Fibroblast of skin of abdomen (primary cell): ENCODE data around the gene EIF4ENIF1. TPM values are rescaled to one million over a fixed set of nuclear protein-coding genes. Genes with fewer than 3 reads are reported as not detected.
"Not testable (repeated sequence)": the region's sequence is repeated elsewhere in the genome, so short reads cannot be mapped to it uniquely, and the experiment has no call there.

ENCODE experiments used
- DNase-seq: peaks from one replicate; pipeline ENCODE4 v3.0.0-alpha.2; 2013
- polyA plus RNA-seq, 2 experiments: library from polyadenylated mRNA; unstranded; fragments of 120-200 nt; gene quantifications; one replicate each; pipeline ENCODE4 v1.2.1, GENCODE V29; 2013; ENCODE audit not compliant: insufficient read length in 2 of 2

The EIF4ENIF1 gene
- 20.8 TPM for polyA plus RNA-seq (2013, experiment 1 of 2; ENCODE audit: insufficient read length)
- polyA plus RNA-seq (2013, experiment 2 of 2; ENCODE audit: insufficient read length) = 19.2 TPM

- DNase-seq = peak; percentile 89
These were observed at the start of gene EIF4ENIF1 for GRCh38 chr22:31489632-31490495. Gene EIF4ENIF1, minus strand, starts transcription at chr22:31489842. Its CDS starts 1,124 bp downstream, at chr22:31488718.

GRCh38 chr22:31538815-31539214, 49.2 kb upstream of the EIF4ENIF1 start:
- no peak for DNase-seq

- no peak for DNase-seq
These were observed 47.4 kb upstream of the EIF4ENIF1 start for GRCh38 chr22:31537019-31537535.

GRCh38 chr22:31533374-31533773, 43.7 kb upstream of the EIF4ENIF1 start:
- DNase-seq = no peak

- DNase-seq = peak; percentile 6
These were observed 42.4 kb upstream of the EIF4ENIF1 start for GRCh38 chr22:31532060-31532459.

- DNase-seq = peak; percentile 54
These were observed 41.2 kb upstream of the EIF4ENIF1 start for GRCh38 chr22:31530823-31531195.

- no peak for DNase-seq
These were observed 36.6 kb upstream of the EIF4ENIF1 start for GRCh38 chr22:31526270-31526669.

GRCh38 chr22:31524132-31524531, 34.5 kb upstream of the EIF4ENIF1 start:
- not testable (repeated sequence) for DNase-seq

GRCh38 chr22:31520051-31520450, 30.4 kb upstream of the EIF4ENIF1 start:
- no peak for DNase-seq

- DNase-seq = no peak
These were observed 19.6 kb upstream of the EIF4ENIF1 start for GRCh38 chr22:31509061-31509762.

GRCh38 chr22:31508536-31508935, 18.9 kb upstream of the EIF4ENIF1 start:
- DNase-seq = no peak

- not testable (repeated sequence) for DNase-seq
These were observed 17.9 kb upstream of the EIF4ENIF1 start for GRCh38 chr22:31507517-31507916.

GRCh38 chr22:31504282-31504681, 14.6 kb upstream of the EIF4ENIF1 start:
- peak; percentile 34 for DNase-seq

GRCh38 chr22:31503211-31503964, 13.7 kb upstream of the EIF4ENIF1 start:
- no peak for DNase-seq

GRCh38 chr22:31501738-31502137, 12.1 kb upstream of the EIF4ENIF1 start:
- no peak for DNase-seq

- DNase-seq = no peak
These were observed 7.7 kb upstream of the EIF4ENIF1 start for GRCh38 chr22:31497148-31497938.

- peak; percentile 10 for DNase-seq
These were observed 7.1 kb upstream of the EIF4ENIF1 start for GRCh38 chr22:31496735-31497146.

- peak; percentile 88 for DNase-seq
These were observed 6.5 kb upstream of the EIF4ENIF1 start, which contains the start of gene SFI1 for GRCh38 chr22:31496007-31496734. Gene SFI1, plus strand, starts transcription at chr22:31496536. Its CDS starts 11,749 bp downstream, at chr22:31508285.

- DNase-seq = no peak
These were observed 5.7 kb upstream of the EIF4ENIF1 start for GRCh38 chr22:31495343-31495742.

GRCh38 chr22:31493355-31493754, 3.7 kb upstream of the EIF4ENIF1 start:
- not testable (repeated sequence) for DNase-seq

GRCh38 chr22:31492151-31492550, 2.5 kb upstream of the EIF4ENIF1 start:
- no peak for DNase-seq
